ENCODE results near the gene APRT. TPM values are rescaled to one million over a fixed set of nuclear protein-coding genes. Genes with fewer than 3 reads are reported as not detected.

The APRT gene
- total RNA-seq, 1 donor from 2014 or later = 12.0 TPM

- no peak for DNase-seq
These were observed 10.7 kb upstream of the APRT start for GRCh38 chr16:88822281-88823040.

GRCh38 chr16:88821168-88821850 lies 9.6 kb upstream of the APRT start:
- no peak for DNase-seq

GRCh38 chr16:88820385-88821025 lies 8.8 kb upstream of the APRT start:
- DNase-seq = no peak

- no peak for DNase-seq
These were observed 7.4 kb upstream of the APRT start for GRCh38 chr16:88819126-88819525.

- no peak for DNase-seq
These were observed 6.8 kb upstream of the APRT start for GRCh38 chr16:88818575-88818874.

GRCh38 chr16:88817785-88818574 lies 6.3 kb upstream of the APRT start:
- no peak for DNase-seq

GRCh38 chr16:88816736-88817535 lies 5.2 kb upstream of the APRT start:
- no peak for DNase-seq

GRCh38 chr16:88815901-88816589 lies 4.3 kb upstream of the APRT start:
- DNase-seq = no peak

GRCh38 chr16:88815227-88815626 lies 3.5 kb upstream of the APRT start:
- DNase-seq = no peak

- DNase-seq = no peak
These were observed 2.4 kb upstream of the APRT start for GRCh38 chr16:88814144-88814502.

GRCh38 chr16:88813269-88814143 lies 1.8 kb upstream of the APRT start:
- DNase-seq = no peak

GRCh38 chr16:88812513-88813268 lies 963 bp upstream of the APRT start:
- DNase-seq = no peak

GRCh38 chr16:88810912-88811768 lies 588 bp downstream of the APRT start:
- DNase-seq = peak; percentile 56

GRCh38 chr16:88810166-88810911 lies 1.4 kb downstream of the APRT start:
- no peak for DNase-seq

- no peak for DNase-seq
These were observed 2.0 kb downstream of the APRT start for GRCh38 chr16:88809676-88810165.

- DNase-seq = no peak
These were observed 2.6 kb downstream of the APRT start for GRCh38 chr16:88809068-88809675.

Data from occipital lobe (tissue), 2 donors.